HUES6 (cell line): Measurements from ENCODE around the gene ZFAND3.

Experiments used
- H3K27ac ChIP-seq: 2 replicates; pipeline ENCODE4 v1.7.0; 2013; ENCODE audit warnings: low read depth, mild to moderate bottlenecking, low read length, inconsistent platforms
- H3K27me3 ChIP-seq: 2 replicates; pipeline ENCODE4 v1.6.1; 2013; ENCODE audit warnings: low read length; ENCODE audit not compliant: control insufficient read depth, insufficient read depth
- H3K36me3 ChIP-seq: 2 replicates; pipeline ENCODE4 v1.6.1; 2013; ENCODE audit warnings: low read length; ENCODE audit not compliant: control insufficient read depth, insufficient read depth
- H3K4me1 ChIP-seq: 2 replicates; pipeline ENCODE4 v1.6.1; 2013; ENCODE audit warnings: low read length; ENCODE audit not compliant: control insufficient read depth, insufficient read depth
- H3K4me3 ChIP-seq: 2 replicates; pipeline ENCODE4 v1.5.1; 2013; ENCODE audit warnings: low read depth, low read length
- H3K9ac ChIP-seq: one replicate; pipeline ENCODE4 v1.6.1; 2013; ENCODE audit warnings: mild to moderate bottlenecking, low read length
- H3K9me3 ChIP-seq: 2 replicates; pipeline ENCODE4 v1.6.1; 2013; ENCODE audit warnings: low read depth, low read length; ENCODE audit not compliant: control insufficient read depth, insufficient read depth

ZFAND3 gene

DNA sequence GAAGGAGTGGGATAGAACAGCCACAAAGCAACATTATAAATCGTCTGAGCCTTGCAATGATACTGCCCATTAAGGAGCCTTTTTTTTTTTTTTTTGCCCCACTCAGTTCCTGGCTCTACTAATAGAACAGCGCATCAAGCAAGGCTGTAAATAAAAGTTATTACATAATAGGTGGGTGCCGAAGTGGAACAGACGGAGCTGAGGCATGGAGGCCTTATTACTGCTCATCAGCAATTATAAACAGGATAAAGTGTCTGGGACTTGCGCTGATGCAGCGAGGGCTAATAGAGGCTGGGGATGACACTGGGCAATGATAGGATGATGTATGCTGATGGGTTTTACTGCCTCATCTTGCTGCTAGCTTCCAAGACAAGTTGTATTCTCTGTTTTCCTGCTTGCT is 272.1 kb downstream of the ZFAND3 start:
- Histone ChIP-seq H3K9me3 (no peaks in the 10 kb centered on the region), H3K4me3 (no peak overlapping the region), H3K36me3 (no peaks in the 10 kb centered on the region), H3K27ac (no peak overlapping the region), H3K4me1 (0 out of 2 replicates have a peak, but pooled peaks cover 5% of the 10 kb centered on the region), H3K27me3 (no peaks in the 10 kb centered on the region), H3K9ac (no peak overlapping the region)

DNA sequence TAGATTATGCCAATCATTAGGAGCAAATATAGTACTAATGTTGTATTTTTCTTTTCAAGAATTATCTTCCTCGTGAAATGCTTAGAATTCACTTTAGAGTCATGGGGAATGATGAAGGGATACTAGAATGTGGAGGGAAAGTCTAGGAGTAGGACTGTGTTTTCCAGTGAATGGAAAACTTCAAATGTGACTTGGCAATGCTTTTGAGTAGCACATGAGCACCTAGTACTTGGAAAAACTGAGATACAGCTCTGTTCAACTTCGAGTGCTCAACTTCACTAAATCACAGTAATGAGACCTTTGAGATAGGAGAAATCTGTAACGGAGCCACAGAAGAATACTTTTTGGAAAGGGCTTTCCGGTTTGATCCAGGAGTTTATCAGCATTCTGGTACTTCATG is 272.9 kb downstream of the ZFAND3 start:
- H3K9ac ChIP-seq, result no peak overlapping the region
- no peak overlapping the region for H3K4me3 ChIP-seq
- H3K36me3 ChIP-seq, result no peaks in the 10 kb centered on the region
- 0 out of 2 replicates have a peak, but pooled peaks cover 5% of the 10 kb centered on the region for H3K4me1 ChIP-seq
- no peaks in the 10 kb centered on the region for H3K9me3 ChIP-seq
- no peak overlapping the region for H3K27ac ChIP-seq
- H3K27me3 ChIP-seq, result no peaks in the 10 kb centered on the region

DNA sequence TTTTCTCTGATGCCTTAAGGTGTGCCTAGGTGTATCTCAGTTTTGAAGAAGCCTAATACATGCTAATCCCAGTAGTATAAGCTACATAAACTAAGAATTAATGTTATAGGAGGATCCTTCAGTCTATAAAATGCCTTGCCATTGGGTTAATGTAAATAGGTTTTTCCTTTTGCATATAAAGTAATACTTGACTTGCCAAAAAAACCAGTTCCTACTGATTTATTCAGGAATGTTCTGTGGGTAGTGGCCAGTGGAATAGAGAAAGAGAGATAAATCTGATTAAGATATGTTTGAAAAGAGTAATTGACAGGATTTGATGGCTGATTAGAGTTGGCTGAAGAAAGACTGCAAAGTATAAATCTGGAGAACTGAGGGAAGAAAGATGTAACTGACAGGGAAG is 273.4 kb downstream of the ZFAND3 start:
- H3K4me1 ChIP-seq, result 0 out of 2 replicates have a peak, but pooled peaks cover 5% of the 10 kb centered on the region
- no peak overlapping the region for H3K9ac ChIP-seq
- H3K9me3 ChIP-seq, result no peaks in the 10 kb centered on the region
- H3K36me3 ChIP-seq, result no peaks in the 10 kb centered on the region
- no peaks in the 10 kb centered on the region for H3K27me3 ChIP-seq
- no peak overlapping the region for H3K27ac ChIP-seq
- H3K4me3 ChIP-seq, result no peak overlapping the region

DNA sequence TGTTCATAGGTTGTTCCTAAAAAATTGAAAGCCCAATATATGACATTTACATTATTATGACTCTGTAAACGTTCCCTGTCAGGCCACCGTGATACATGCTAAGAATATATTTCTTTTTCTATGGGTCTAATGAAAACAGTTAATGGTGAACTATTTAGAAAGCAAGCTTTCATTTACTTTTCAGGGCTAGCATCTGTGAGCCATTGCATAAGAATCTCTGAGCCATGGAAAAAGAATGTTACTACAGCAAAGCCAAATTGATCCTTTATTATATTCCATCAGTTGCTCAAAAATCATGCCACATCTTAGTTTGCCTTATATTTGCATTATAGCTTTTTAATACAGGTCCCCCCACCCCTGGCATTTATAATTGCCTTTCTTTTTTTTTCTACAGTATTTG is 275.5 kb downstream of the ZFAND3 start:
- H3K4me1 ChIP-seq, result 0 out of 2 replicates have a peak, but pooled peaks cover 5% of the 10 kb centered on the region
- H3K27me3 ChIP-seq, result no peaks in the 10 kb centered on the region
- no peak overlapping the region for H3K4me3 ChIP-seq
- H3K36me3 ChIP-seq, result no peaks in the 10 kb centered on the region
- no peak overlapping the region for H3K9ac ChIP-seq
- H3K9me3 ChIP-seq, result no peaks in the 10 kb centered on the region
- H3K27ac ChIP-seq, result no peak overlapping the region

DNA sequence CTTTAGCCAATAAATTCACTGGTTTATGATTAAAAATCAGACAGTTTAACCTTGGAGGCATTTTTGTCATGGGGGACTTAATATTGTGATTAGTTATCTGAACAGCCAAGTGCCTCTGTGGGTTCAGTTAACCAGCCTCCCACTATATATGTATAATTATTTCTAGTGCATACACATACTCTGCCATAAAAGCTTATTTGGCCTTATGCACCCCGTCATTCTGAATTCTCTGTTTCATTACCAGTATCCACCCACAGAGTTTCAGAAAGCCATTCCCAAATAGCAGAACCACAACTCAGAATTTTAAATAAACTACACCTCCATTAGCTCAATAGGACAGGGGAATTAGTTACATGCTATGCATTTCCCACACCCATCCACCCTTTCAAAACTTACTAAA is 279.7 kb downstream of the ZFAND3 start:
- 0 out of 2 replicates have a peak, but pooled peaks cover 5% of the 10 kb centered on the region for H3K4me1 ChIP-seq
- H3K36me3 ChIP-seq, result no peaks in the 10 kb centered on the region
- H3K9me3 ChIP-seq, result no peaks in the 10 kb centered on the region
- H3K27ac ChIP-seq, result no peak overlapping the region
- H3K4me3 ChIP-seq, result no peak overlapping the region
- no peak overlapping the region for H3K9ac ChIP-seq
- H3K27me3 ChIP-seq, result no peaks in the 10 kb centered on the region

DNA sequence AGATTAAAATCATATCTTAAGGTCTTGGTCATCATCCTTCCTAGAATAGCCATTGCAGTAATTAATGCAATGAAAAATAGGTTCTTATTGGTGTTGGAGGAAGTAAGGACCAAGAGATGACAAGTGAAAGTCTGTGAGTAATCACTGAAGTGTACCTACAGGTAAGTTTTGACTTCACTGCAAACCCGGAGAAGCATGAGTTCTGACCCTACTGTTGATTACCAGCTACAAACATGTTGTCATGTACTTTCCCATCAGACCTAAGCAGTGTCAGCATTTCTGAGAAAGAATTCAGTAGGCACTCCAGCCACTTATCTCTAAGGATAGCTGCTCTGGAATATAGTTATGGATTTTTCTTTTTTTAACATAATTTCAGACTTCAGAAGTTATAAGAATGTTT is 280.9 kb downstream of the ZFAND3 start:
- Histone ChIP-seq H3K27ac (no peak overlapping the region), H3K4me1 (no peaks in the 10 kb centered on the region), H3K27me3 (no peaks in the 10 kb centered on the region), H3K36me3 (no peaks in the 10 kb centered on the region), H3K4me3 (no peak overlapping the region), H3K9me3 (no peaks in the 10 kb centered on the region), H3K9ac (no peak overlapping the region)

DNA sequence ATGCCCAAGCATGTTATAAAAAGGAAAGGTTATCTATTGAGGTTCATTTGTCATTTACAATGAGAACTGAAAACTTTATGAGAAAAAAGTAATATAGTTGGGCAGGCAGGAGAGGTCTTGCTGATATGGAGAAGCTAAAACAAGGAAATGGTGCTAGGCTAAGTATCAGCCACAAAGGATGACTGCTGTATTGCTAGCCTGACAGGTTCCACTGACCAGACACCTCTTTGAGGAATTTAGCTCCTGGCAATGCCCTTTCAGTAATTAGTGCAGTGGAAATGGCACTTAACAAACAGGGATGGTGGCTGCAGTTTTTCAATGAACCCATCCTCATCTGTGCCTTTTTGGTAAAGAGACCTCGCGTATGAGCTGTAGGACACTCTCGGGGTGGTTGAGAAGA is 284.4 kb downstream of the ZFAND3 start:
- Histone ChIP-seq H3K27me3 (no peaks in the 10 kb centered on the region), H3K27ac (no peak overlapping the region), H3K36me3 (peaks cover 3% of the 10 kb centered on the region; the same call in 1 of the 2 replicates), H3K4me1 (no peaks in the 10 kb centered on the region), H3K9me3 (no peaks in the 10 kb centered on the region), H3K9ac (no peak overlapping the region), H3K4me3 (no peak overlapping the region)

DNA sequence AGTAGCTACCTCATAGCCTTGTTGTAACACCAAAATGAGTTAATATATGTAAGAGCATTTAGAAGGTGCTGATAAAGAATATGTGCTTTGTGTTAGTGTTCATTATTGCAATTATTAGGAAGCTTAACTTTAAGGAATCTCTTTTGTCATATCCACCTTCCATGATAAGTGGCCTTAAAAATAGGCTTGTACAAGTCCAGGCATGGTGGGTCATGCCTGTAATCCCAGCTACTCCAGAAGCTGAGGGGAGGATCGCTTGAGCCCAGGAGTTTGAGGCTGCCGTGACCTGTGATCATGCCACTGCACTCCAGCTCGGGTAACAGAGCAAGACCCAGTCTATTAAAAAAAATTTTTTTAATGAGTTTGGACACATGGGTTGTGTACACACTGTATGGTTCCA is 285.5 kb downstream of the ZFAND3 start:
- H3K36me3 ChIP-seq, result peaks cover 3% of the 10 kb centered on the region; the same call in 1 of the 2 replicates
- no peak overlapping the region for H3K4me3 ChIP-seq
- no peaks in the 10 kb centered on the region for H3K9me3 ChIP-seq
- H3K9ac ChIP-seq, result no peak overlapping the region
- H3K27ac ChIP-seq, result no peak overlapping the region
- H3K4me1 ChIP-seq, result no peaks in the 10 kb centered on the region
- no peaks in the 10 kb centered on the region for H3K27me3 ChIP-seq

DNA sequence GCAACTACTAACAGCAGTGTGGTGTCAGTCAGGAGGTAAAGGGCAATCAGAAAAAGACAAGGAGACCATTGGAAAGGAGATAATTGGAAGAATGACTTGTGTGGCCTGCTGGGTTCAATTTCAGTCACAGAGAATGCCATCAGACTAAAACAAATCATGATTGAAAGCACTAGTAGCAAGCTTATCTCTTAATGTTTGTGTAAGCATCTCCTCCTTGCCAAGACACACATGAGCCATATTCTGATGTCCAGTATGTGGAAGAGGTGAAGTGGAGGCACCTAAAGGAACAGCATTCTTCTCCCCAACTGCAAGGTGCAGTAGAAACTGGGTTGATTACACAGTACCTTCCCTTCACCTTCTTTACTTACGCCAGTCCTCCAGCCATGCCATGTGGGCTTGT is 287.5 kb downstream of the ZFAND3 start:
- H3K9ac ChIP-seq, result no peak overlapping the region
- H3K36me3 ChIP-seq, result peaks cover 3% of the 10 kb centered on the region; the same call in 1 of the 2 replicates
- H3K9me3 ChIP-seq, result no peaks in the 10 kb centered on the region
- H3K27me3 ChIP-seq, result no peaks in the 10 kb centered on the region
- H3K4me1 ChIP-seq, result no peaks in the 10 kb centered on the region; the same call in 1 of the 2 replicates
- no peak overlapping the region for H3K4me3 ChIP-seq
- no peak overlapping the region for H3K27ac ChIP-seq

DNA sequence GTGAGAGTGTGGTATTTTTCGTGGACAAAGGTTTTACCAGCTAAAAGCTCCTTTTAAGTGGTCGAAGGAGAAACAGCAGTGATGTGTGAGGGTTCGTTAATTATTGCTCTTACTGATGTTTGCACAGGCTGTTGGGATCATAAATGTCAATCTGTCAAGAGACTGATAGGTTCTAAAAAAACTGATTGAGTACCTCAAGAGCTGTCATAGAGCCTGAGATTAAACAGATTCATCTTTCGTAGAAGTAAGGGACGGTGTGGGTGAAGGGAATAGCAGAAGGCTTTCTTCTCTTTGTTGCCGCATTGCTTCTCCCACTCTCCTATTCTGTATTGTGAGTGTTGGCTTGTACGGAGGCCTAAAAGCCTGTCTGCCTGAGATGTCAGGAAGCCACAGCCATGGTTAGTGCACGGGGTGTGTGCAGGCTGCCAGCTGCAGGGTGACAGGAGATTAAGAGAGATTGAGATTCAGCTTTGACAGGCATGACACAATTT is 291.0 kb downstream of the ZFAND3 start:
- Histone ChIP-seq H3K27me3 (no peaks in the 10 kb centered on the region), H3K4me3 (no peak overlapping the region), H3K36me3 (peaks cover 3% of the 10 kb centered on the region; the same call in 1 of the 2 replicates), H3K4me1 (peaks cover 3% of the 10 kb centered on the region; the same call in 1 of the 2 replicates), H3K9me3 (no peaks in the 10 kb centered on the region), H3K9ac (no peak overlapping the region), H3K27ac (no peak overlapping the region)

DNA sequence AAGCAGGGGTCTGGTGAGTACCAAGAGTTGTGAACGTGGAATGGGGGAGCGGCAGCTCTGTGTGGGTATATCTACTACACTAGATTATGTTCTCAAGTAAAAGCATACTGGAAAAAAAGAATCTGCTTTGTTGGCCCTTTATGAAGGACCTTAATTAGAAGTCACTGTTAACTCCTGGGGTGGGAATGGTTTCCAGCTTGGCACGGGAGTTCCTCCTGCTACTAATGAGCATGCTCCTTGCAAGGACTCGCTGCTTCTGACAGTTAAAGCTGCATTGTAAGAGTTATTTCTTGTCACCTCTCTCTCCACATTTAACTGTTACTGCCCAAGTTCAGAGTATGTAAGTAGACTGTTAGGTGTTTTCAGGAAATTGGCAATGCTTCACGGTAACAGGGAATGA is 292.7 kb downstream of the ZFAND3 start:
- peaks cover 3% of the 10 kb centered on the region; the same call in 1 of the 2 replicates for H3K36me3 ChIP-seq
- H3K9ac ChIP-seq, result no peak overlapping the region

More for the DNA sequence above, 292.7 kb downstream of the ZFAND3 start:
- Histone ChIP-seq H3K9me3 (no peaks in the 10 kb centered on the region), H3K4me1 (peaks cover 3% of the 10 kb centered on the region; the same call in 1 of the 2 replicates), H3K4me3 (no peak overlapping the region), H3K27ac (no peak overlapping the region), H3K27me3 (no peaks in the 10 kb centered on the region)
